Measurements from ENCODE around the gene EME1.

EME1 gene

GRCh38 chr17:50352693-50353599 is 20.1 kb upstream of the EME1 start:
- no peak overlapping the region for H3K4me3 Mint-ChIP-seq
- DNase-seq (ENCODE audit: low spot score in 2 of 2) (no peak), ATAC-seq (replicated peaks; ENCODE audit: extremely low read depth, poor library complexity, severe bottlenecking) (no peak)
- H3K4me1 Mint-ChIP-seq: peaks cover 29% of the 10 kb centered on the region
- peaks cover 10% of the 10 kb centered on the region for H3K36me3 Mint-ChIP-seq (ENCODE audit: insufficient read depth)
- no peaks in the 10 kb centered on the region for H3K27me3 Mint-ChIP-seq
- H3K9me3 Mint-ChIP-seq: no peaks in the 10 kb centered on the region
- no peak overlapping the region for H3K27ac Mint-ChIP-seq (ENCODE audit: low read depth)

GRCh38 chr17:50353600-50354195 is 19.3 kb upstream of the EME1 start:
- ATAC-seq (replicated peaks; ENCODE audit: extremely low read depth, poor library complexity, severe bottlenecking): no peak
- Mint-ChIP-seq H3K4me1 (peaks cover 23% of the 10 kb centered on the region), H3K4me3 (no peak overlapping the region)

GRCh38 chr17:50354198-50354597 is 18.8 kb upstream of the EME1 start:
- Mint-ChIP-seq H3K27ac (ENCODE audit: low read depth) (no peak overlapping the region), H3K36me3 (ENCODE audit: insufficient read depth) (peaks cover 10% of the 10 kb centered on the region), H3K4me3 (no peak overlapping the region), H3K4me1 (peaks cover 23% of the 10 kb centered on the region), H3K9me3 (no peaks in the 10 kb centered on the region), H3K27me3 (no peaks in the 10 kb centered on the region)
- DNase-seq (ENCODE audit: low spot score in 2 of 2) (no peak), ATAC-seq (replicated peaks; ENCODE audit: extremely low read depth, poor library complexity, severe bottlenecking) (no peak)

More at GRCh38 chr17:50353600-50354195, 19.3 kb upstream of the EME1 start:
- Mint-ChIP-seq H3K27me3 (no peaks in the 10 kb centered on the region), H3K36me3 (ENCODE audit: insufficient read depth) (peaks cover 10% of the 10 kb centered on the region), H3K9me3 (no peaks in the 10 kb centered on the region), H3K27ac (ENCODE audit: low read depth) (no peak overlapping the region)
- DNase-seq (ENCODE audit: low spot score in 2 of 2): no peak

- ATAC-seq (replicated peaks; ENCODE audit: extremely low read depth, poor library complexity, severe bottlenecking): no peak
- DNase-seq (ENCODE audit: low spot score in 2 of 2): no peak
- Mint-ChIP-seq H3K27me3 (no peaks in the 10 kb centered on the region), H3K27ac (ENCODE audit: low read depth) (peak overlapping the region; percentile 59), H3K36me3 (ENCODE audit: insufficient read depth) (peaks cover 10% of the 10 kb centered on the region), H3K4me1 (peaks cover 23% of the 10 kb centered on the region), H3K9me3 (no peaks in the 10 kb centered on the region), H3K4me3 (no peak overlapping the region)
These were observed 18.3 kb upstream of the EME1 start for GRCh38 chr17:50354776-50355175.

GRCh38 chr17:50355336-50355700 is 17.7 kb upstream of the EME1 start:
- no peaks in the 10 kb centered on the region for H3K27me3 Mint-ChIP-seq
- no peak overlapping the region for H3K4me3 Mint-ChIP-seq
- H3K27ac Mint-ChIP-seq (ENCODE audit: low read depth): peak overlapping the region; percentile 59
- no peaks in the 10 kb centered on the region for H3K9me3 Mint-ChIP-seq
- peaks cover 21% of the 10 kb centered on the region for H3K4me1 Mint-ChIP-seq
- DNase-seq (ENCODE audit: low spot score in 2 of 2) (no peak), ATAC-seq (replicated peaks; ENCODE audit: extremely low read depth, poor library complexity, severe bottlenecking) (no peak)
- peaks cover 14% of the 10 kb centered on the region for H3K36me3 Mint-ChIP-seq (ENCODE audit: insufficient read depth)

- no peaks in the 10 kb centered on the region for H3K27me3 Mint-ChIP-seq
- no peak for DNase-seq (ENCODE audit: low spot score in 2 of 2)
- H3K4me1 Mint-ChIP-seq: peaks cover 16% of the 10 kb centered on the region
- ATAC-seq (replicated peaks; ENCODE audit: extremely low read depth, poor library complexity, severe bottlenecking): no peak
- no peak overlapping the region for H3K4me3 Mint-ChIP-seq
- H3K36me3 Mint-ChIP-seq (ENCODE audit: insufficient read depth): peaks cover 14% of the 10 kb centered on the region
- H3K27ac Mint-ChIP-seq (ENCODE audit: low read depth): no peak overlapping the region
- H3K9me3 Mint-ChIP-seq: no peaks in the 10 kb centered on the region
These were observed 17.2 kb upstream of the EME1 start for GRCh38 chr17:50355701-50356341.

GRCh38 chr17:50356418-50356817 is 16.6 kb upstream of the EME1 start:
- Mint-ChIP-seq H3K4me1 (peaks cover 10% of the 10 kb centered on the region), H3K27me3 (no peaks in the 10 kb centered on the region), H3K9me3 (no peaks in the 10 kb centered on the region), H3K4me3 (no peak overlapping the region), H3K36me3 (ENCODE audit: insufficient read depth) (peaks cover 14% of the 10 kb centered on the region), H3K27ac (ENCODE audit: low read depth) (no peak overlapping the region)
- DNase-seq (ENCODE audit: low spot score in 2 of 2): no peak
- no peak for ATAC-seq (replicated peaks; ENCODE audit: extremely low read depth, poor library complexity, severe bottlenecking)

- H3K36me3 Mint-ChIP-seq (ENCODE audit: insufficient read depth): peaks cover 14% of the 10 kb centered on the region
- DNase-seq (ENCODE audit: low spot score in 2 of 2) (no peak), ATAC-seq (replicated peaks; ENCODE audit: extremely low read depth, poor library complexity, severe bottlenecking) (no peak)
- H3K27me3 Mint-ChIP-seq: no peaks in the 10 kb centered on the region
- H3K4me3 Mint-ChIP-seq: no peak overlapping the region
- H3K27ac Mint-ChIP-seq (ENCODE audit: low read depth): no peak overlapping the region
- no peaks in the 10 kb centered on the region for H3K9me3 Mint-ChIP-seq
- H3K4me1 Mint-ChIP-seq: peaks cover 9% of the 10 kb centered on the region
These were observed 16.0 kb upstream of the EME1 start for GRCh38 chr17:50356892-50357510.

- Mint-ChIP-seq H3K4me3 (no peak overlapping the region), H3K9me3 (no peaks in the 10 kb centered on the region), H3K27ac (ENCODE audit: low read depth) (no peak overlapping the region), H3K4me1 (peaks cover 8% of the 10 kb centered on the region), H3K27me3 (no peaks in the 10 kb centered on the region), H3K36me3 (ENCODE audit: insufficient read depth) (peaks cover 14% of the 10 kb centered on the region)
- DNase-seq (ENCODE audit: low spot score in 2 of 2): no peak
- ATAC-seq (replicated peaks; ENCODE audit: extremely low read depth, poor library complexity, severe bottlenecking): no peak
These were observed 14.9 kb upstream of the EME1 start for GRCh38 chr17:50358177-50358576.

- ATAC-seq (replicated peaks; ENCODE audit: extremely low read depth, poor library complexity, severe bottlenecking): no peak
- H3K4me1 Mint-ChIP-seq: peaks cover 8% of the 10 kb centered on the region
- no peak for DNase-seq (ENCODE audit: low spot score in 2 of 2)
- H3K27me3 Mint-ChIP-seq: no peaks in the 10 kb centered on the region
- H3K36me3 Mint-ChIP-seq (ENCODE audit: insufficient read depth): peaks cover 12% of the 10 kb centered on the region
- no peak overlapping the region for H3K4me3 Mint-ChIP-seq
- H3K9me3 Mint-ChIP-seq: no peaks in the 10 kb centered on the region
- no peak overlapping the region for H3K27ac Mint-ChIP-seq (ENCODE audit: low read depth)
These were observed 13.9 kb upstream of the EME1 start for GRCh38 chr17:50359005-50359699.

- H3K27me3 Mint-ChIP-seq: no peaks in the 10 kb centered on the region
- peaks cover 9% of the 10 kb centered on the region for H3K36me3 Mint-ChIP-seq (ENCODE audit: insufficient read depth)
- H3K4me3 Mint-ChIP-seq: no peak overlapping the region
- ATAC-seq (replicated peaks; ENCODE audit: extremely low read depth, poor library complexity, severe bottlenecking) (no peak), DNase-seq (ENCODE audit: low spot score in 2 of 2) (no peak)
- peaks cover 8% of the 10 kb centered on the region for H3K4me1 Mint-ChIP-seq
- H3K9me3 Mint-ChIP-seq: no peaks in the 10 kb centered on the region
- H3K27ac Mint-ChIP-seq (ENCODE audit: low read depth): no peak overlapping the region
These were observed 13.0 kb upstream of the EME1 start for GRCh38 chr17:50359998-50360461.

- Mint-ChIP-seq H3K4me3 (no peak overlapping the region), H3K36me3 (ENCODE audit: insufficient read depth) (peaks cover 8% of the 10 kb centered on the region), H3K27ac (ENCODE audit: low read depth) (no peak overlapping the region), H3K27me3 (no peaks in the 10 kb centered on the region), H3K4me1 (peaks cover 13% of the 10 kb centered on the region), H3K9me3 (no peaks in the 10 kb centered on the region)
- ATAC-seq (replicated peaks; ENCODE audit: extremely low read depth, poor library complexity, severe bottlenecking) (no peak), DNase-seq (ENCODE audit: low spot score in 2 of 2) (no peak)
These were observed 12.4 kb upstream of the EME1 start for GRCh38 chr17:50360486-50361115.
